ENCODE data around the gene TMEM88.

TMEM88 gene

GRCh38 chr17:7822126-7822525 is 32.7 kb upstream of the TMEM88 start:
- no peaks in the 10 kb centered on the region for H3K36me3 ChIP-seq (ENCODE audit: insufficient read depth, low read length)
- no peaks in the 10 kb centered on the region for H3K9me3 ChIP-seq (ENCODE audit: low read length)
- no peak overlapping the region for H3K4me3 ChIP-seq (ENCODE audit: low read length)
- H3K27me3 ChIP-seq (ENCODE audit: insufficient read depth, low read length) = peaks cover 29% of the 10 kb centered on the region
- H2AFZ ChIP-seq (ENCODE audit: low read depth, low read length) = no peak overlapping the region
- no peaks in the 10 kb centered on the region for H3K4me1 ChIP-seq (ENCODE audit: insufficient read depth, low read length)

DNA sequence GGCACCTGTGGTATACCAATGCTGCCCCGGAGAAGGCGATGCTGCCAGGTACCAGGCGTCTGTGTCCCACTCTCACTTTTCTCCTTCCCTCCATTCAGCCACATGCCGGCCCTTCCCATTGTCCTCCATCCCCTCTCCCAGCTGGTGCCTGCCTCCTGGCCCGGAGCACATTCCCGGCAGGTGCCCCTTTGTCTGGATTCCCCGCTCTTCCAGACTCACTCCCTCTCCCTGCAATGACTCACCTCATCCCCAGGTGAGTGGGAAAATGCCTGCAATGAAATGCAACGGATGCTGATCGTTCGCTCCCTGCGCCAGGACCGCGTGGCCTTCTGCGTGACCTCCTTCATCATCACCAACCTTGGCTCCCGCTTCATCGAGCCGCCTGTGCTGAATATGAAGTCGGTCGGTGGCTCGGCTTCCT is 31.3 kb upstream of the TMEM88 start:
- H3K9me3 ChIP-seq (ENCODE audit: low read length) = no peaks in the 10 kb centered on the region
- no peaks in the 10 kb centered on the region for H3K36me3 ChIP-seq (ENCODE audit: insufficient read depth, low read length)
- no peak overlapping the region for H2AFZ ChIP-seq (ENCODE audit: low read depth, low read length)
- H3K27me3 ChIP-seq (ENCODE audit: insufficient read depth, low read length) = peaks cover 19% of the 10 kb centered on the region
- no peak overlapping the region for H3K4me3 ChIP-seq (ENCODE audit: low read length)
- no peaks in the 10 kb centered on the region for H3K4me1 ChIP-seq (ENCODE audit: insufficient read depth, low read length)

GRCh38 chr17:7824021-7824924 is 30.6 kb upstream of the TMEM88 start:
- Histone ChIP-seq H3K36me3 (ENCODE audit: insufficient read depth, low read length) (no peaks in the 10 kb centered on the region), H3K4me1 (ENCODE audit: insufficient read depth, low read length) (no peaks in the 10 kb centered on the region), H3K27me3 (ENCODE audit: insufficient read depth, low read length) (peaks cover 18% of the 10 kb centered on the region), H3K4me3 (ENCODE audit: low read length) (no peak overlapping the region), H2AFZ (ENCODE audit: low read depth, low read length) (no peak overlapping the region), H3K9me3 (ENCODE audit: low read length) (no peaks in the 10 kb centered on the region)

DNA sequence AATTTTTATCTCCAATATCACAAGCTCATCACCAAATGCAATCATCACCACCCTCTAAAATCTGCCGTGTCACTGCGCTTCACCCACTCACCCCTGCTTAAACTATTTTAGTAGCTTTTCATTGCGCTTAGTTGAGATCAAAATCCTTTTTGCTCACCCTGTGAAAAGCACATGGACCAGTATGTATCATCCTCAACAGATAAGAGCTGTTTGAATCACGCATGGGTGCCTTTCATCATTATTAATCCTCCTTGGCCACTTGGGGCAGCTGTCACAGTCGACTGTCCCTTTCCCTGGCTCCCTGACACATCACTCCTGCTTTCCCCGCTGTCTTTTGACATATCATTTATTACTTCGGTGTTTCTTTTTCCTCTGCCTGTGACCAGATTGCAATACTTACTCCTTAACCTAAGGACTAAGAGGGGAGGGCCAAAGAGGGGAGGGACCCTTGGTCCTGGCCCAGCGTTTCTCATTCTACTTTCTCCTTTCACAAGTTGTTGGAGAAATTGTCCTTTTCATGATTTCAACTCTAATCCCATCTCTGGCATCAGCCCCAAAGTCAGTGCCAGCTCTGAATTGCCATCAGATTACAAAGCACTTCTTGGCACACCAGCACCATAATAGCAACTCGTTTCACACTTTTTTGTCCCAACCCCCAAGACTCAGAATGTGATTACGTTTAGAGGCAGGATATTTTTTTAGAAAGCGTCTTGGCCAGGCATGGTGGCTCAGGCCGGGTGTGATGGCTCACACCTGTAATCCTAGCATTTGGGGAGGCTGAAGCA is 29.5 kb upstream of the TMEM88 start:
- Histone ChIP-seq H3K27me3 (ENCODE audit: insufficient read depth, low read length) (peaks cover 14% of the 10 kb centered on the region), H3K36me3 (ENCODE audit: insufficient read depth, low read length) (no peaks in the 10 kb centered on the region), H3K9me3 (ENCODE audit: low read length) (no peaks in the 10 kb centered on the region), H3K4me1 (ENCODE audit: insufficient read depth, low read length) (no peaks in the 10 kb centered on the region), H3K4me3 (ENCODE audit: low read length) (no peak overlapping the region), H2AFZ (ENCODE audit: low read depth, low read length) (no peak overlapping the region)

GRCh38 chr17:7830616-7831015 is 24.2 kb upstream of the TMEM88 start:
- H3K27me3 ChIP-seq (ENCODE audit: insufficient read depth, low read length) = peaks cover 11% of the 10 kb centered on the region

DNA sequence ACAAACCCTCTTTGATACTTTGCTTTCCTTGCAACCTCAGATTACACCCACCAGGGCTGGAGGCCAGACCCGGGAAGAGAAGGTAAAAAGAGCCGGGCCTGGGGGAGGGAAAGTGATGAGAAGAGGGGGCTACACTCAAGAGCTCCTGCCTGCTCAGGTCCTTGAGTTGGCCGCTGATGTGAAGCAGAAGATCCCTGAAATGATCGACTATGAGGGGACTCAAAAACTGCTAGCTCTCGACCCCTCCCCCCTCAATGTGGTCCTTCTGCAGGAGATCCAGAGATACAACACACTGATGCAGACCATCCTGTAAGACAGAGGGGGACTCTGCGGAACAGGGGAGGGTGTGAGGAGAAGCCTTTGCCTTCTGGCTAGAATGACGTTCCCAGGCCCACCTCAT is 23.6 kb upstream of the TMEM88 start:
- H3K9me3 ChIP-seq (ENCODE audit: low read length) = no peaks in the 10 kb centered on the region
- H3K36me3 ChIP-seq (ENCODE audit: insufficient read depth, low read length) = no peaks in the 10 kb centered on the region
- H2AFZ ChIP-seq (ENCODE audit: low read depth, low read length) = no peak overlapping the region
- H3K4me3 ChIP-seq (ENCODE audit: low read length) = no peak overlapping the region
- peaks cover 16% of the 10 kb centered on the region for H3K4me1 ChIP-seq (ENCODE audit: insufficient read depth, low read length)
- peaks cover 11% of the 10 kb centered on the region for H3K27me3 ChIP-seq (ENCODE audit: insufficient read depth, low read length)

More at GRCh38 chr17:7830616-7831015, 24.2 kb upstream of the TMEM88 start:
- Histone ChIP-seq H2AFZ (ENCODE audit: low read depth, low read length) (no peak overlapping the region), H3K4me3 (ENCODE audit: low read length) (no peak overlapping the region), H3K4me1 (ENCODE audit: insufficient read depth, low read length) (peaks cover 14% of the 10 kb centered on the region), H3K9me3 (ENCODE audit: low read length) (no peaks in the 10 kb centered on the region), H3K36me3 (ENCODE audit: insufficient read depth, low read length) (no peaks in the 10 kb centered on the region)

DNA sequence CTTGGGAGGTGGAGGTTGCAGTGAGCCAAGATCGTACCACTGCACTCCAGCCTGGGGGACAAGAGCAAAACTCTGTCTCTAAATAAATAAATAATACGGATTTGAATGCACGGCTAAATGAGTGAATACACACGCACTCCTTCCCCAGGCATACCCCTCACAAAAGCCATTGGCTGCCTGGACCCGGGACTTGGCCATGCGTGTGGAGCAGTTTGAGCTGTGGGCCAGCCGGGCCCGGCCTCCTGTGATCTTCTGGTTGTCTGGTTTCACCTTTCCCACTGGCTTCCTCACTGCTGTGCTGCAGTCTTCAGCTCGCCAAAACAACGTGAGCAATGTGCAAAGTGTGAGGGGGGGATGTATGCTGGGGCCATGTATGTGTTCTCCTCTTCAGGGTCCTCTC is 22.4 kb upstream of the TMEM88 start:
- Histone ChIP-seq H3K4me1 (ENCODE audit: insufficient read depth, low read length) (peaks cover 23% of the 10 kb centered on the region), H3K4me3 (ENCODE audit: low read length) (no peak overlapping the region), H2AFZ (ENCODE audit: low read depth, low read length) (no peak overlapping the region), H3K27me3 (ENCODE audit: insufficient read depth, low read length) (peaks cover 11% of the 10 kb centered on the region), H3K9me3 (ENCODE audit: low read length) (no peaks in the 10 kb centered on the region), H3K36me3 (ENCODE audit: insufficient read depth, low read length) (no peaks in the 10 kb centered on the region)

- Histone ChIP-seq H3K4me3 (ENCODE audit: low read length) (peak overlapping the region; percentile 50), H3K27me3 (ENCODE audit: insufficient read depth, low read length) (peaks cover 11% of the 10 kb centered on the region), H3K9me3 (ENCODE audit: low read length) (no peaks in the 10 kb centered on the region), H3K4me1 (ENCODE audit: insufficient read depth, low read length) (peaks cover 29% of the 10 kb centered on the region), H2AFZ (ENCODE audit: low read depth, low read length) (no peak overlapping the region), H3K36me3 (ENCODE audit: insufficient read depth, low read length) (no peaks in the 10 kb centered on the region)
Measured at GRCh38 chr17:7833011-7833794, 21.7 kb upstream of the TMEM88 start.

DNA sequence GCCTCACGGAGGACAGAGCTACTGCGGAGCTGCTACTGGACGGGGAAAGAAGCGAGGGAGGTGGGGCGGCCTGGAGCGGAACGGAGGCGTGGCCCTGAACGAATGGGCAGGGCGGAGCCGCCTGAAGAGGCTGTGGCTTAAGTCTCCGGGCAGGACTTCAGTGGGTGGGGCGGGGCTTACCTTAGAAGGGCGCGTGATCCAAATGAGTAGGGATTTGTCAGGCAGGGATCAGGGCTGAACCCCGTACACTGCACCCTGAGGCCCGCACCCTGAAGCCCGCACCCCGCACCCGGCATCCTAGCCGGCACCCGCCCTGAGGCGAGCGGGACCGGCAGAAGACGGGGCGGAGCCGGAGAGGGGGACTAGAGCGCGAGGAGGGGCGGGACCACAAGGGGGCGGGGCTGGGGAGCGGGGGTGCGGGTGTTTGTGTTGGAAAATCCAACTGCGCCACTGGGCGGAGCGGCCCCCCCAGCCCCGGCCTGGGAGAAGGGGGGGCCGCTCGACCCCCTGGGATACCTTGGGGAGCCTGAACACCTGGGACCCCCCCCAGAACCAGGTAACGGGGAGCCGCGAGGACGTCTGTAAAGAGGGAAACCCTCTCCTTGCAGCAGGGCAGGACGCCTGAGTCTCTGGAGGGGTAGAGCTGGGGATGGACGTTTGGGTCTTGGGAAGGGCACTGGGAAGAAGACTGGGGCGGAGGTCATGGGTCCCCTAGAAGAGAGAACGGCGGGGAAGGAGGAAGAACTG is 20.9 kb upstream of the TMEM88 start, which contains the start of gene KDM6B:
Gene KDM6B (plus strand): TSS at position 423 of the 747 bp plus-strand sequence. CDS start 11,338 bp downstream, outside the sequence.
- Histone ChIP-seq H2AFZ (ENCODE audit: low read depth, low read length) (peak within 1 kb of the TSS; percentile 41), H3K9me3 (ENCODE audit: low read length) (no peaks in the 10 kb centered on the region), H3K4me3 (ENCODE audit: low read length) (peak within 1 kb of the TSS; percentile 50), H3K4me1 (ENCODE audit: insufficient read depth, low read length) (peaks cover 35% of the 10 kb centered on the region), H3K36me3 (ENCODE audit: insufficient read depth, low read length) (no peaks in the 10 kb centered on the region), H3K27me3 (ENCODE audit: insufficient read depth, low read length) (peaks cover 11% of the 10 kb centered on the region)

- Histone ChIP-seq H3K4me3 (ENCODE audit: low read length) (peak overlapping the region; percentile 50), H3K36me3 (ENCODE audit: insufficient read depth, low read length) (no peaks in the 10 kb centered on the region), H3K27me3 (ENCODE audit: insufficient read depth, low read length) (peaks cover 11% of the 10 kb centered on the region), H2AFZ (ENCODE audit: low read depth, low read length) (no peak overlapping the region), H3K4me1 (ENCODE audit: insufficient read depth, low read length) (peaks cover 41% of the 10 kb centered on the region), H3K9me3 (ENCODE audit: low read length) (no peaks in the 10 kb centered on the region)
Measured at GRCh38 chr17:7834542-7834956, 20.3 kb upstream of the TMEM88 start.

DNA sequence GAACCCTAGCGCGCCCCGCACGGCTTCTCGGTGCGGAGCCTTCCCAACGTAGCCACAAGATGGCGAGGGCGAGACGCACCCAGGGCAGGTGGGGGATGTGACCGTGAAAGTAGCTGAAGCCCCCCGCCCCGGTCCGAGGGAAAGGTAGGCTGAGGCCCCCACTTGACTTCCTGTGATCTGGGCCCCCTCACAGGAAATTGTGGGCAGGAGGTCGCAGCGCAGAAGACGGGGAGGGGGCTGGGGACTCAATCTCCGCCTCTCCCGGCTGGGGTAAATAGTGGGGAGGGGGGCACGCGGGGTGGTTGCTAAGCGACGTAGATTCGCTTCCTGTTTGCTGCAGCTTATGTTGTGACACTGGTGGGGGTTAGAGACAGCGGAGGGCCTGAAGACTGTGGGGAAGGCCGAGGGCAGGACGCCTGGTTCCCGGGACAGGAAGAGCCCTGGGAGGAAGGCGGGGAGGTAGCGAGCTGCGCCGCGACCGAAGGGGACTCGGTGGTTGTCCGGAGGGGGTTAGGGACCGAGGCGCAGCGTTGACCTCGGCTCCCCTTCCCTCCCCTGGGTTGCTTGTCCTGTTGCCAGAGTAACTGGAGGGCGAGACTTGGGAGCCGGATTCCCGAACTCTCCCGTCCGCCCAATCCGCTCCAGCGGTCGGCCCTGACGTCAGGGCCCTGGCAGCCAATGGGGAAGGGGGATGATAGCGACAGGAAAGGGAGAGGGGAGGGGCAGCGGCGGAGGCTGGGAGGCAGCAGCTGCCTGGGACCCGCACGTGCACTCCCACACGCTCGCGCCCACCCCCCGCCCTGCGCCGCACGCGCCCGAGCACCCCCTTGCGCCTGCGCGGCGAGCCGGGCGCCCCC is 19.7 kb upstream of the TMEM88 start:
- Histone ChIP-seq H3K27me3 (ENCODE audit: insufficient read depth, low read length) (peaks cover 10% of the 10 kb centered on the region), H2AFZ (ENCODE audit: low read depth, low read length) (no peak overlapping the region), H3K4me1 (ENCODE audit: insufficient read depth, low read length) (peaks cover 47% of the 10 kb centered on the region), H3K9me3 (ENCODE audit: low read length) (no peaks in the 10 kb centered on the region), H3K36me3 (ENCODE audit: insufficient read depth, low read length) (peaks cover 2% of the 10 kb centered on the region), H3K4me3 (ENCODE audit: low read length) (peak overlapping the region; percentile 84)

Data from neuron (in vitro differentiated cells).